Measurements from ENCODE around the gene AKAP6.

AKAP6 gene

GRCh38 chr14:32821964-32822653 is 493.0 kb downstream of the AKAP6 start:
- no peak for DNase-seq (ENCODE audit: low spot score)

- no peak for DNase-seq (ENCODE audit: low spot score)
Observed at GRCh38 chr14:32823706-32824105, 494.6 kb downstream of the AKAP6 start.

- peak; percentile 53 for DNase-seq (ENCODE audit: low spot score)
Observed at GRCh38 chr14:32824195-32824594, 495.1 kb downstream of the AKAP6 start.

GRCh38 chr14:32825058-32825457 is 496.0 kb downstream of the AKAP6 start:
- DNase-seq (ENCODE audit: low spot score) = peak; percentile 85

GRCh38 chr14:32826404-32827082 is 497.4 kb downstream of the AKAP6 start:
- DNase-seq (ENCODE audit: low spot score) = peak; percentile 93

GRCh38 chr14:32827514-32827913 is 498.4 kb downstream of the AKAP6 start:
- DNase-seq (ENCODE audit: low spot score) = peak; percentile 45

GRCh38 chr14:32835924-32836323 is 506.8 kb downstream of the AKAP6 start:
- no peak for DNase-seq (ENCODE audit: low spot score)

GRCh38 chr14:32841698-32842097 is 512.6 kb downstream of the AKAP6 start:
- no peak for DNase-seq (ENCODE audit: low spot score)

- no peak for DNase-seq (ENCODE audit: low spot score)
Observed at GRCh38 chr14:32846821-32847365, 517.8 kb downstream of the AKAP6 start.

GRCh38 chr14:32847867-32848266 is 518.8 kb downstream of the AKAP6 start:
- no peak for DNase-seq (ENCODE audit: low spot score)

- DNase-seq (ENCODE audit: low spot score) = no peak
Observed at GRCh38 chr14:32865827-32866376, 536.8 kb downstream of the AKAP6 start.

- DNase-seq (ENCODE audit: low spot score) = no peak
Observed at GRCh38 chr14:32883188-32883587, 554.1 kb downstream of the AKAP6 start.

Measured in pons (tissue), 1 donor.